DND-41 (cell line): ENCODE data around the gene APOC4.
"Not testable (repeated sequence)": the region's sequence is repeated elsewhere in the genome, so short reads cannot be mapped to it uniquely, and the experiment has no call there.

ENCODE experiments used
- ATAC-seq: fragments of 200-7000 bp; cut with Tn5 transposase; 3 replicates; pipeline ENCODE4 v1.9.1; 2021; ENCODE audit warnings: low read depth; ENCODE audit not compliant: insufficient read depth
- DNase-seq: peaks from one replicate; pipeline ENCODE4 v3.0.0-alpha.2; 2020
- H2AFZ ChIP-seq: 2 replicates; pipeline ENCODE4 v1.6.0; 2012; ENCODE audit warnings: low read depth, low read length
- H3K27ac ChIP-seq: 2 replicates; pipeline ENCODE4 v1.5.1; 2012; ENCODE audit warnings: low read length, inconsistent platforms
- H3K27me3 ChIP-seq: fragments of 200-600 bp; sonication (generic); 2 replicates; pipeline ENCODE4 v1.6.0; 2012; ENCODE audit warnings: low read length, mild to moderate bottlenecking, inconsistent platforms; ENCODE audit not compliant: insufficient read depth, poor library complexity
- H3K36me3 ChIP-seq: 2 replicates; pipeline ENCODE4 v1.5.1; 2012; ENCODE audit warnings: low read length, inconsistent platforms; ENCODE audit not compliant: insufficient read depth
- H3K4me1 ChIP-seq: 2 replicates; pipeline ENCODE4 v1.5.1; 2012; ENCODE audit warnings: mild to moderate bottlenecking, low read length; ENCODE audit not compliant: insufficient read depth
- H3K4me2 ChIP-seq: 2 replicates; pipeline ENCODE4 v1.6.0; 2012; ENCODE audit warnings: mild to moderate bottlenecking, moderate library complexity, low read length, inconsistent platforms; ENCODE audit not compliant: insufficient read depth
- H3K4me3 ChIP-seq, 2 experiments: fragments of 200-600 bp in 1 of 2; shearing (Covaris generic) in 1 of 2; 2 replicates each; pipeline ENCODE4 v1.5.1; 2012 to 2016; ENCODE audit warnings: inconsistent platforms in 2 of 2, low read length in 2 of 2, mild to moderate bottlenecking in 2 of 2, low read depth in 1 of 2, moderate library complexity in 1 of 2
- H3K79me2 ChIP-seq: 2 replicates; pipeline ENCODE4 v1.6.0; 2012; ENCODE audit warnings: low read length, inconsistent platforms; ENCODE audit not compliant: insufficient read depth
- H3K9ac ChIP-seq: 2 replicates; pipeline ENCODE4 v1.6.0; 2012; ENCODE audit warnings: low read depth, mild to moderate bottlenecking, inconsistent platforms, low read length, moderate library complexity
- H3K9me3 ChIP-seq: 2 replicates; pipeline ENCODE4 v1.5.1; 2012; ENCODE audit warnings: low read length, moderate library complexity, mild to moderate bottlenecking, inconsistent platforms; ENCODE audit not compliant: insufficient read depth, severe bottlenecking
- H4K20me1 ChIP-seq: 2 replicates; pipeline ENCODE4 v1.6.0; 2012; ENCODE audit warnings: low read length; ENCODE audit not compliant: insufficient read depth
- EZH2 ChIP-seq: IDR thresholded peaks from 3 replicates; pipeline ENCODE4 v1.6.1; 2012; ENCODE audit warnings: borderline replicate concordance, low read depth, mild to moderate bottlenecking, moderate library complexity, low read length, inconsistent platforms; ENCODE audit not compliant: severe bottlenecking
- TF ChIP-seq, protein P1 (sequence below): IDR thresholded peaks from 2 replicates; pipeline ENCODE4 v1.5.1; 2012; ENCODE audit warnings: borderline replicate concordance, low read length, moderate library complexity, mild to moderate bottlenecking; ENCODE audit not compliant: poor library complexity, severe bottlenecking; ENCODE audit errors: extremely low read depth

The APOC4 gene

DNA sequence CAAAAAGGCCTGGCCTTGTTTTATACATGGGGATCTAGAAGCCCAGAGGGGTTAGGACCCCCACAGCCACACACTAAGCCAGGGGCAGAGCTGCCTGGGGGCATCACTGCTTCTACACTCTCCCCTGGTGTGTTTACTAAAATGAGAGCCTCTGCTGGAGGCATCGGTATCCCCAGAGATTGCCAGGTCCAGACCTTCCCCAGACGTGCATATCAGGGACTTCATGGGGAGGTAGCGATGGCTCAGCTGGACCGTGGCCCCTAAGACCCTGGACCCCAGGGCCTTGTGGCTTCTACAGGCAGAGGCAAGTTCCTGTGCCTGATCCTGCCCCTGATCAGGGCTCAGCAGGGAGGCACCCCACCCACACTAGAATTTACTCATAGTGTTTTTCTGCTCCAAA is 26.6 kb downstream of the APOC4 start:
- Histone ChIP-seq H3K9me3 (no peaks in the 10 kb centered on the region), H3K27me3 (no peaks in the 10 kb centered on the region), H3K79me2 (peaks cover 9% of the 10 kb centered on the region), H3K36me3 (peaks cover 52% of the 10 kb centered on the region), H3K9ac (no peak overlapping the region), H3K4me3 (no peak overlapping the region), H4K20me1 (peaks cover 9% of the 10 kb centered on the region), H2AFZ (no peak overlapping the region), H3K27ac (no peak overlapping the region), H3K4me1 (no peaks in the 10 kb centered on the region), H3K4me2 (no peak overlapping the region)
- ATAC-seq (no peak), DNase-seq (no peak)
- no peak for TF ChIP-seq EZH2
- TF ChIP-seq, protein P1, sequence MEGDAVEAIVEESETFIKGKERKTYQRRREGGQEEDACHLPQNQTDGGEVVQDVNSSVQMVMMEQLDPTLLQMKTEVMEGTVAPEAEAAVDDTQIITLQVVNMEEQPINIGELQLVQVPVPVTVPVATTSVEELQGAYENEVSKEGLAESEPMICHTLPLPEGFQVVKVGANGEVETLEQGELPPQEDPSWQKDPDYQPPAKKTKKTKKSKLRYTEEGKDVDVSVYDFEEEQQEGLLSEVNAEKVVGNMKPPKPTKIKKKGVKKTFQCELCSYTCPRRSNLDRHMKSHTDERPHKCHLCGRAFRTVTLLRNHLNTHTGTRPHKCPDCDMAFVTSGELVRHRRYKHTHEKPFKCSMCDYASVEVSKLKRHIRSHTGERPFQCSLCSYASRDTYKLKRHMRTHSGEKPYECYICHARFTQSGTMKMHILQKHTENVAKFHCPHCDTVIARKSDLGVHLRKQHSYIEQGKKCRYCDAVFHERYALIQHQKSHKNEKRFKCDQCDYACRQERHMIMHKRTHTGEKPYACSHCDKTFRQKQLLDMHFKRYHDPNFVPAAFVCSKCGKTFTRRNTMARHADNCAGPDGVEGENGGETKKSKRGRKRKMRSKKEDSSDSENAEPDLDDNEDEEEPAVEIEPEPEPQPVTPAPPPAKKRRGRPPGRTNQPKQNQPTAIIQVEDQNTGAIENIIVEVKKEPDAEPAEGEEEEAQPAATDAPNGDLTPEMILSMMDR: no peak

DNA sequence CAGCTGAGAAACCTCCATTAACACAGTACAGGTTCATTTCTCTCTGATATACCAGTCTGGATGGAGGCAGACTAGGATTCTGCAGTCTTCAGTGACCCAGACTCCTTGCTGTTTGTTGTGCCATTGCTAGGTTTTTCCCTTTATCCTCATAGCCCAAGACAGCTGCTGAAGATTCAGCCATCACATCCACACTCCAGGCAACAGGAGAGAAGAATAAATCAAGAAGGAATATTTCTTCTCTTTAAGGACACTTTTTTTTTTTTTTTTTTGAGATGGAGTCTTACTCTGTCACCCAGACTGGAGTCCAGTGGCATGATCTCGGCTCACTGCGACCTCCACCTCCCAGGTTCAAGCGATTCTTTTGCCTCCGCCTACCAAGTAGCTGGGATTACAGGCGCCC is 27.4 kb downstream of the APOC4 start:
- H3K27me3 ChIP-seq: no peaks in the 10 kb centered on the region
- no peak overlapping the region for H3K9ac ChIP-seq
- H3K36me3 ChIP-seq: peaks cover 54% of the 10 kb centered on the region
- TF ChIP-seq, protein P1: no peak
- TF ChIP-seq EZH2: no peak
- peaks cover 9% of the 10 kb centered on the region for H4K20me1 ChIP-seq
- H3K79me2 ChIP-seq: peaks cover 9% of the 10 kb centered on the region
- no peak overlapping the region for H3K27ac ChIP-seq
- no peak overlapping the region for H3K4me3 ChIP-seq
- DNase-seq (no peak), ATAC-seq (no peak)
- H3K4me2 ChIP-seq: no peak overlapping the region
- H3K9me3 ChIP-seq: no peaks in the 10 kb centered on the region
- no peaks in the 10 kb centered on the region for H3K4me1 ChIP-seq
- no peak overlapping the region for H2AFZ ChIP-seq

DNA sequence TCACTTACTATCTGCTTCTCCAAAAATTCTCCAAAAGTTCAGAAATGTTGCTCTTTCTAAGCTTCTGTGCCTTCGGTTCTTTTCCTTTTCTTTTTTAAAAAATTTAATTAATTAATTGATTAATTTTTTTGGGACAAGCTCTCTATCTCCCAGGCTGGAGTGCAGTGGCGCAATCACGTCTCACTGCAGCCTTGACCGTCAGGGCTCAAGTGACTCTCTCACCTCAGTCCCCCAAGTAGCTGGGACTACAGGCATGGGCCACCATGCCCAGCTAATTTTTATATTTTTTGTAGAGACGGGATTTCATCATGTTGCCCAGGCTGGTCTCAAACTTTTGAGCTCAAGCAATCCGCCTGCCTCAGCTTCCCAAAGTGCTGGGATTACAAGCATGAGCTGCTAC is 29.4 kb downstream of the APOC4 start:
- H2AFZ ChIP-seq, H3K4me3 ChIP-seq, ATAC-seq, DNase-seq, H3K79me2 ChIP-seq, H3K9ac ChIP-seq, H3K27me3 ChIP-seq, H3K9me3 ChIP-seq, H4K20me1 ChIP-seq, H3K4me2 ChIP-seq, H3K4me1 ChIP-seq, H3K27ac ChIP-seq: not testable (repeated sequence)
- H3K36me3 ChIP-seq: peaks cover 64% of the 10 kb centered on the region

DNA sequence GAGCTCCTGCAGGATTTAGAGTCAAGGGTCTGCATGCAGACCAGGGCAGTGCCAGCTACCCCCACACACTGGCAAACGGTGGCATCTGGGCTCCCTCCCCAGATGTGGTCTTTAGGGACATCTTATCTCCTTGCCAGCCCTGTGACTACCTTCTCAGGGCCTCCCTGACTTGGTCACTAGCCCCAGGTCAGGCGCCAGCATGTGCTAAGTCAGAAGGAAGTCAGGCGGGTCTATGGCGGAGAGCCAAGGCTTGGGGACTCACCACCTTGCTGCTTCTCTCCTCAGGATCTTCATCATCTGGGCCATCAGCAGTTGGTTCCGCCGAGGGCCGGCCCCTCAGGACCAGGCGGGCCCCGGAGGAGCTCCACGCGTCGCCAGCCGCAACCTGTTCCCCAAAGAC is 30.8 kb downstream of the APOC4 start:
- H4K20me1 ChIP-seq: peaks cover 9% of the 10 kb centered on the region
- H3K9me3 ChIP-seq: no peaks in the 10 kb centered on the region
- H3K4me2 ChIP-seq: no peak overlapping the region
- ATAC-seq (no peak), DNase-seq (no peak)
- no peak overlapping the region for H3K27ac ChIP-seq
- H3K79me2 ChIP-seq: peaks cover 9% of the 10 kb centered on the region
- no peak overlapping the region for H2AFZ ChIP-seq
- H3K9ac ChIP-seq: no peak overlapping the region
- H3K27me3 ChIP-seq: no peaks in the 10 kb centered on the region
- H3K4me1 ChIP-seq: no peaks in the 10 kb centered on the region
- no peak overlapping the region for H3K4me3 ChIP-seq
- TF ChIP-seq, protein P1: no peak
- H3K36me3 ChIP-seq: peaks cover 72% of the 10 kb centered on the region
